ENCODE measurements around the gene SEC23A.
"Not testable (repeated sequence)": the region's sequence is repeated elsewhere in the genome, so short reads cannot be mapped to it uniquely, and the experiment has no call there.

Gene SEC23A

DNA sequence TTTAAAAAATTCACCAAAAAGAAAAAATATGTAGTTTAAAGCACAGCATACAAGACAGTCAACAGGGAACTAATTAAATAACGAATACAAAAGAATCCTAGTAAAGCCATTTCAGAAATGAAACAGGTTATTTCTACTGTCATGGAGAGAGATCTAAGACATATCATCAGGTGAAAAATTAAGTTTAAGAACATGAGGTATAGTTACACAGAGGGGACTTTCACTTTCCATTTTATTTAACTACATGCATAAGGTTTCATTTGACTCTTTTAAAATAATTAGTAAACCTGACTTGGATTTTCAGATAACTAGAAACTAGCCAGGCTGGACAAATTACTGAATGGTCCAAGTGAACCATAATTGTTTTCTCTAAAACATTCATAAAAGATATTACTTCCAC, 11.3 kb downstream of the SEC23A start:
- DNase-seq (ENCODE audit: low read depth, low spot score): no peak

DNA sequence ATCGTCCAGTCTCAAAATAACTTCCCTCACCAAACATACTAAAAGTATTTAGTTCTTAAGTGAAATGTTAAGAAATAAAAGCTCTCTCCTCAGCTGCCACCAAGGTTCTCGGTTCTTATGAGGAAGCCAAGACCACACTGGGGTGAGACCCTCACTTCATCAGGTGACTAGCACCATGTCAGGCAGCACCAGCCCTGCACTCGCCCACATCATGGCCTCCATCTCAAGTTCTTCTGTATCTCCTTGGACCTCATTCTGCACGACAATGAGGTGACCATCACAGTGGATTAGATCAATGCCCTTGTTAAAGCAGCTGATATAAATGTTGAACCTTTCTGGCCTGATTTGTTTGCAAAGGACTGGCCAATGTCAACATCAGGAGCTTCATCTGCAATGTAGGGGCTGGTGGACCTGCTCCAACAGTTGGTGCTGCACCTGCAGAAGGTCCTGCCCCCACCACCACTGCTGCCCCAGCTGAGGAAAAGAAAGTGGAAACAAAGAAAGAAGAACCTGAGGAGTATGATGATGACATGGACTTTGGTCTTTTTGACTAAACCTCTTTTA, 12.4 kb downstream of the SEC23A start:
- no peak for DNase-seq (ENCODE audit: low read depth, low spot score)

DNA sequence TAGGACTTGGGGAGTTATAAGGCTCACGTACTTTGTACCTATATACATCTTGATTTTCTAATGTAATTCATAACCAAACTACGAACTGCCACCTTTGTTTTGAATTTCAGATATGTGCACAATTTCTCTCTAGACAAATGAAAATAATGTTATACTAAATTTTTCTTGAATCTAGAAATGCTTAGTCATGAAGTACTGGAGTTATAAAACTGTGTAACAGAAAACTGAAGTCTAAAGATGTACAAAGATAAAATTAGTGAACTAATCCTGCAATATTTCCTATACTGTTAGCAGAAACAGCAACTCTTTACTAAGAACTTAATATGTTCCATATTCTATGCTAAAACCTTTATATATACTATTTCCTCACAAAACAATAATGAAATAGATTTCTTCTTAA, 15.5 kb downstream of the SEC23A start:
- no peak for DNase-seq (ENCODE audit: low read depth, low spot score)

DNA sequence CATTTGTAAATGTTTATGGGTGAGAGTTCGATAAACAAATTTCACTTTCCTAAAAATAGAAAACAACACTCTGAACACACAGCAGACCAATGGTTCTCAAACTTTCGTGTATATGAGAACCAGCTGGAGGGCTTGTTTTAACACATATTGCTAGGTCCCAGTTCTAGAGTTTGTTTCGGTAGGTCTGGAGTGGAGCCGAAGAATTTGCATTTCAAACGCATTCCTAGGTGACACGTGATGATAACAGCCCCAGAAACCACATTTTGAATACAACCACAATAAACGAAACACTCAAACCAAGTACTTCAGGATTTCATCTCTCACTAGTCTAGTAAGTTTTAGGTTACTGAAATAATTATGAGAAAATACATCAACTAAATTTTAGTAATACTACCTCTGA, 17.1 kb downstream of the SEC23A start:
- no peak for DNase-seq (ENCODE audit: low read depth, low spot score)

DNA sequence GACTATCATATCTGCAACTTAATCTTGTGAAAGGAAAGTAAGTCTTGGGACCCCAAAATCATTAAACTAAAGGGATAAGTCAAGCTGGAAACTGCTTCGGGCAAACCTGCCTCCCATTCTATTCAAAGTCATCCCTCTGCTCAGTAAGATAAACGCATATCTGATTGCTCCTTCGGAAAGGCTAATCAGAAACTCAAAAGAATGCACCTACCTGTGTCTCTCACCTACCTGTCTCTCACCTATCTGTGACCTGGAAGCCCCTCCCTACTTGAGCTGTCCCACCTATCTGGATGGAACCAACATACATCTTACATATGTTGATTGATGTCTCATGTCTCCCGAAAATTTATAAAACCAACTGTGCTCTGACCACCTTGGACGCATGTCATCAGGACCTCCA, 19.9 kb downstream of the SEC23A start:
- DNase-seq (ENCODE audit: low read depth, low spot score): no peak

DNA sequence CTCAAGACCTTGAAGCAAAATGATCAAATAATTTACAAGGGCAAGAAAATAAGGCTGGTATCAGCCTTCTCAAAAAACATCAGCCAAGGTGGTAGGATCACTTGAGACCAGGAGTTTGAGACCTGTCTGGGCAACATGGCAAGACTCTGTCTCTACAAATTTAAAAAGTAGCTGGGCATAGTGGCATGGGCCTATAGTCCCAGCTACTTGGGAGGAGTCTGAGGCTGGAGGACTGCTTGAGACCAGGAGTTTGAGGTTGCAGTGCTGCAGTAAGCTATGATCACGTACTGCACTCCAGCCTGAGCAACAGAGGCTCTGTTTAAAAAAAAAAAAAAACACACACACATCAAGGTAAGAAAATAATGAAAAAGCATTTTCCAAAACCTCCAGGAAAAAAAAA, 22.1 kb downstream of the SEC23A start:
- no peak for DNase-seq (ENCODE audit: low read depth, low spot score)

DNA sequence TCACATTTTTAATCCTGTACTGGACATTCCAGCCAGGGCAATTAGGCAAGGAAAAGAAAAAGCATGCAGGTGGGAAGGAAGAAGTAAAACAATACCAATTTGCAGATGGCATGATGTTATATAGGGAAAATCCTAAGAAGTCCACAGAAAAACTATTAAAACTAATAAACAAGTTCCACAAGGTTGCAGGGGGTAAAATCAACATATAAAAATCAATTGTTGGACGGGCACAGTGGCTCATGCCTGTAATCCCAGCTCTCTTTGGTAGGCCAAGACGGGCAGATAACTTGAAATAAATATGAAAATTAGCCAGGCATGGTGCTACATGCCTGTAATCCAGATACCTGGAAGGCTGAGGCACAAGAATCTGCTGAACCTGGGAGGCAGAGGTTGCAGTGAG, 31.9 kb downstream of the SEC23A start:
- DNase-seq (ENCODE audit: low read depth, low spot score): no peak

DNA sequence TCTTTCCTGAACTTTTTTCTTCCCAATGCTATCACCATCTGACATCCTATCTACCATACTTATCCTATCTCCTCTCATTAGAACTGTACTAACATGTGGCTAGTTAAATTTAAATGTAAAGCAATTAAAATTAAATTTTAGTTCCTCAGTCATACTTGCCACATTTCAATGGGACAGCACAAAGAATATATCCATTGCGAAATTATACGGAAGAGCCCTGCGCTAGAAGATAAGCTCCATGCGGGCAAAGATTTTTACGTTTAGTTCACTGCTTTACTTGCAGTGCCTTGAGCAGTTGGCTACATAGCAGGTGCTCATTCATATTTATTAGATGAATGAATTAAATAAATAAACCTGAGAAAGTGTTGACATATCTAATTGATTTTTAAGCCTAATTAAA, 33.1 kb downstream of the SEC23A start:
- no peak for DNase-seq (ENCODE audit: low read depth, low spot score)

DNA sequence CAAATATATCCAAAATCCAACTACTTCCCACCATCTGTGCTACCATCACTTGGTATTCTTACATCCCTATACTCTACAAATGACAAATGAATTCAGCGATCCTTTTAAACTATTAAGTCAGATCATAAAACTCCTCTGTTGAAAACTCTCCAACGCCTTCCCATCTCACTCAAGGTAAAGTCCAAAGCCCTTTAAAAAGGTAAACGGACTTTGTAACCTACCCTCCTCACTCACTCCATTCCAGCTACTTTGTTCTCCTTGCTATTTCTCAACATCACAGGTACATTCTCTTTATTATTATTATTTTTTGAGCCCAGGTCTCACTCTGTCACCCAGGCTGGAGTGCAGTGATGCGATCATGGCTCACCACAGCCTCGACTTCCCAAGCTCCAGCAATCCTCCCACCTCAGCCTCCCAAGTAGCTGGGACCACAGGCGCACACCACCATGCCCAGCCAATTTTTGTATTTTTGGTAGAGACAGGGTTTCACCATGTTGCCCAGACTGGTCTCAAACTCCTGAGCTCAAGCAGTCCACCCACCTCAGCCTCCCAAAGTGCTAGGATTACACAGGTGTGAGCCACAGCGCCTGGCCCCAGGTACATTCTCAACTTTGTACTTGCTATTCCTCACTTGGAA, 33.7 kb downstream of the SEC23A start:
- DNase-seq (ENCODE audit: low read depth, low spot score): not testable (repeated sequence)

DNA sequence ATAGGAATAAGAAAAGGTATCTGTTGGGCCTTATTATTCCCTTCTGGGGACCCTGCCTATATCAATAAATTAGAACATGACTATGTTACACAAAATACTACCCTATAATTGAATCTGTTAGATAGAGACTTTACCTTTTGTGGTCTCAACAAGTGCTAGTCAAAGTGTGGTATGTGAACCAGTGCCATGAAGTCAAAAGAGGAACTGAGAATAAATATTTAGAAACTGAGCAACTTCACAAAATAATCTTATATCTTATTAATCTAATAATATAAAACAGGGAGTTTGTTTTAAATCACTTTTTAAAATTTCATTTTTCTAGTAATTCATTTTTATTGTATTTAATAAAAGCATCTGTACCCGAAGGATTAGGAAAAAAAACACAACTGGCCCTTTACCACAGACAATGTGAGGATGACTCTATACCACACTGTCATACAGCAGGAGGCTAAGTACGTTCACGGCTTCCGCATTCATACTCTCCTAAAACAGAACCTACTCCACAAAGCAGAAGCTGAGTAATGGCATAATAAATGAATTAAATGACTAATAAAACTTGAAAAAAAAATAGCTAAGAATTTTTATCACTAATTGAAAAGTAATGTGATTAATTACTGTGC, 42.1 kb downstream of the SEC23A start:
- DNase-seq (ENCODE audit: low read depth, low spot score): no peak

DNA sequence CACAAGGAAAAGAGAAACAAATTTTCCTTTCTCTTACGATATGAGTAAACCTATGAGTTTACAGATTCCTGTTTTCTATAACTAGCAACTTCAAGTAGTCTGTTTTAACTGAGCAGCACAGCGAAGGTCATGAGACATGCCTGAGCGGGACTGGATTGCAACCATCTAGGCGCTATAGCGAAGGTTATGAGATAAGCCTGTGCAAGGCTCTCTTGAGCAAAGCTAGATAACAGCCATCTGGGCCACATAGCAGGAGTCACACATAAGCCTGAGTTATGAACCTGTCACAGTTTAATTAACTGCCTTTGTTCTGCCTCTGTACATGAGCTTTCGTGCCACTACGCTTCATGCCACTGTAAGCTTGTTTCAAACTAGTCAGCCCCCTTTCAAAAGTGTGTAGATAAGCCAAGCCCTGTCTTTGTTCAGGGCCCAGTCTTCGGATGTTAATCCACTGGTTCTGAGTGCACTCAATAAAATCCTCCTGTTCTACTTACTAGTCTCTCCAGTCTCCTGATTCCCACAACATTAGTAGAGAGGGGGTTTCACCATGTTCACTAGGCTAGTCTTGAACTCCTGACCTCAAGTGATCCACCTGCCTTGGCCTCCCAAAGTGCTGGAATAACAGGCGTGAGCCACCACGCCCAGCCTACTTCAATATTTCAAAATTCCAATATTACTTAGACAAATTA, 47.1 kb downstream of the SEC23A start:
- no peak for DNase-seq (ENCODE audit: low read depth, low spot score)

DNA sequence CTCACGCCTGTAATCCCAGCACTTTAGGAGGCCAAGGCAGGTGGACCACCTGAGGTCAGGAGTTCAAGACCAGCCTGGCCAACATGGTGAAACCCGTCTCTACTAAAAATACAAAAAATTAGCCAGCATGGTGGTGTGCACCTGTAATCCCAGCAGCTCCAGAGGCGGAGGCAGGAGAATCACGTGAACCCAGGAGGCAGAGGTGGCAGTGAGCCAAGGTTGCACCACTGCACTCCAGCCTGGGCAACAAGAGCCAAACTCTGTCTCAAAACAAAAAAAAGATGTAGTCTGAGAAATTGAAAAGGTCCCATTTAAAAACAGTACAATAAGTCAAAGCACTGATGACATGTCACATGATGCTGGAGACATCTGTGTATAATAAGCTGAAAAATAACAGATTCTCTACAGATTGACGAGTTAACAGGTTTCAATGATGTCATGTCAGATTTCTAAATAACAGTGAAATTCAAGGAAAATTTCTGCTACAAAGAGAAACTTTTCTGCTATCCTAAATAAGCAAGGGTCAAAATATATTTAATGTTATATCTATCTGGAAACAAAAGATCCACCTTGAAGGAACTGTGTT, 50.1 kb downstream of the SEC23A start:
- DNase-seq (ENCODE audit: low read depth, low spot score): not testable (repeated sequence)

DNA sequence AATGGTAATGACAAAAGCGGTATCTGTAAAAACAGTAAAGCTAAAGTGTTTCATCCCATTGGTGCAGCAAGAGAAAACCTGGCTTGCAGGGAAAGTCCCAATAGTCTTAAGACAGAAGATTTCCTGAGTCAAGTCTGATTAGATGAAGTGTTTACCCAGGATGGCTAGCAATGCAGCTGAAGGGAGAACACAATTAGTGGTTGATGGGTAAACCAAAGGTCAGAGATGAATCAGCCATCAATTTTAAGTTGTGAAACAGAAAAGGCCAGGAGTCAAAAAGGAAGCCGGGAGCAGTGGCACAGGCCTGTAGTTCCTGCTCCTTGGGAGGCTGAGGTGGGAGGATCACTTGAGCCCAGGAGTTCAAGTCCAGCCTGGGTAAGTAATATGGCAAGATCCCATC, 52.6 kb downstream of the SEC23A start:
- no peak for DNase-seq (ENCODE audit: low read depth, low spot score)

DNA sequence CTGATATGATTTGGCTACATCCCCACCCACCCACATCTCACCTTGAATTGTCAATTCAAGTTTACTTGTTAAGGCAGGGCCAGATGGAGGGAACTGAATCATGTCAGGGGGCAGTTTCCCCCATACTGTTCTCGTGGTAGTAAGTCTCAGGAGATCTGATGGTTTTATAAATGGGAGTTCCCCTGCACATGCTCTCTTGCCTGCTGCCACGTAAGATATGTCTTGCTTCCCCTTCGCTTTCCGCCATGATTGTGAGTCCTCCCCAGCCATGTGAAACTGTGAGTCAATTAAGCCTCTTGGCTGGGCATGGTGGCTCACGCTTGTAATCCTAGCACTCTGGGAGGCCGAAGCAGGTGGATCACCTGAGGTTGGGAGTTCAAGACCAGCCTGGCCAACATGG, 57.1 kb downstream of the SEC23A start:
- not testable (repeated sequence) for DNase-seq (ENCODE audit: low read depth, low spot score)

DNA sequence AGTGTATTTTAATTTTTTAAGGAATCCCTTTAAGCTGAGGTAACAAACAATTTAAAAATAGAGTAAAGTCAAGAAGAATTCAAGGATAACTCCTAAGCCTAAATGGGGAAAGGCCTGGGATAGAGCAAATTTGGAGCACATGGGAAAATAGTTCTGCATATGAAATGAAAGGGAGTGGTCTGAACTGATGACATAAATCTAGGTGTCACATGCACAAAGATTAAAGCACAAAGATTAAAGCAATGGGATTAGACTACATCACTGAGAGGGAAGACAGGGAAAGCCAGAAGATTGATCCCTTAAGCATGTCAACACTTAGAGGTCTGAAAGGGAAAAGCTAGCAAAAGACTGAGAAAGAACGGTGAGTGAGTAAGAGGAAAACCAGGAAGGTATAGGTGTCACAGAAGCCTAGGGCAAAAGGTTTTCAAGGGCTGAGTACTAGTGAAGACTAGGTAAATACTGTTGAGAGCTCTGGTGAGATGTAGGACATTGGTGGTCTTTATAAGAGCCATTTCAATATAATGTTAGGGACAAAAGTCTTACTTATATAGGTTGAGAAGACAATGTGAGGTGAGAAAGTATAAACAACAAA, 59.6 kb downstream of the SEC23A start:
- no peak for DNase-seq (ENCODE audit: low read depth, low spot score)

DNA sequence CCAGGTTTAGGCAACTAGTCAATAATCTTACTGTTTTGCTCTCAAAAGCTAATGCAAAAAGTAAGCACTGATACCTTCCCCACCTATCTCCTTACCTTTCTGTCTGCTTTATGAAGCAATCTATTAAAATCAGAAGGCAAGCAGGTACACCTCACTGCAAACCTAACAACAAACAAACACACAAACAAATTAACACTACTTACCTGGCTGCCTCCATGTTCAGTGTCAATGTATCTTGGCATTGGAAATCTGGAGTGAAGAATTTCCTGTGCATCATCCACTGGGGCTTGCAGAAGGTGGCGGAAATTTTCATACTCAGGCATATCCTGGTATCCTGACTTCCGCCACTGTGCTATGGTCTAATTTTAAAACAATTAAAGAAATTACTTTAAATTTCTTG, 62.5 kb downstream of the SEC23A start:
- no peak for DNase-seq (ENCODE audit: low read depth, low spot score)

DNA sequence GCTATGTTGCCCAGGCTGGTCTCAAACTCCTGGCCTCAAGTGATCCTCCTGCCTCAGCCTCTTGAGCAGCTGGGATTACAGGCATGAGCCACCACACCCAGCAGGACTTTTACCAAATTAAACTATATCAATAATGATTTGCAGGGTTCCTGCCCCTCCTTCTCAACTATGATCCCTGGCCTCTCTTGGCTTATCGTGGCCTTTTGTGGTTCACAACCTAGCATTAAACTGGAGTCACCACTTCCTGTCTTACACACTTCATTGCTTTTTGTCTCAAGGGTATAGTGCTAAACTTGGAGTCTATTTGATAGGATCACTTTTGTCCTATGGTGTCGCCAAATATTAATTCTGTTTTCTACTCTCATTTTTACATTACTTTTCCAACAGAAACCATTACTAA, 64.5 kb downstream of the SEC23A start:
- DNase-seq (ENCODE audit: low read depth, low spot score): no peak

DNA sequence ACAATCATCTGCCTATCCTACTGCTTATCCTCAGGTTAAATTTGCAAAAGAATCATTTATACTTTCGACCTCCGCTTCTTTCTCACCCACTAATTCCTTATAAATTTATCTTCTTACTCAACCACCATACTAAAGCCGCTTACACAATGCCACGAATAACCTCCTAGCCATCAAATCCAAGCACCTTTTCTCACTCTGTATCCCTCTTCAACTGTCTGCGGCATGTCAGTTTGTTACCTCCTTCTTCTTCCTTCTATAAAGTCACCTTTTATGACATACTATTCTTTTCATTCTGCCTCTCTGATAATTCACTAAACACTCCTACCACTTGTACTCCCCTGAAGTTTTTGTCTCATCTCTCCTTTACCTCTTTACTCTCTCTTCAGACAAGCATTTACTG, 66.3 kb downstream of the SEC23A start:
- DNase-seq (ENCODE audit: low read depth, low spot score): no peak

DNA sequence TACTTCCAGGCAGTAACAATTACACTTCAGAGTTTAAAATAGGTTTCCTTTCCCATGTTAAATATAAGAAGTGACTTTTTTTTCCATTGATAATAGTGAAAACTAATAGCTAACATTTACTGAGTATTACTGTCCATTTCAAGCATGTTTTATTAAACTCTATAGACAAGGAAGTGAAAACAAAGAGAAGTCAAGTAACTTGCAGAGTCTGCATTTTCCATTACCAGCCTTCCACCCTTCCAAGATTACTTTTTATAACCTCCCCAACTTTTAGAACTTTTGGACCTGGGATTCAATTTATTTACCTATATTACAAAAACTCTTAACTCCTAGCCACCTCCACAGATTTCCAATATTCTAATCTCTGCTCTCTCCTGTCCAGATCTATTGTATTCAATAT, 67.7 kb downstream of the SEC23A start:
- DNase-seq (ENCODE audit: low read depth, low spot score): no peak

DNA sequence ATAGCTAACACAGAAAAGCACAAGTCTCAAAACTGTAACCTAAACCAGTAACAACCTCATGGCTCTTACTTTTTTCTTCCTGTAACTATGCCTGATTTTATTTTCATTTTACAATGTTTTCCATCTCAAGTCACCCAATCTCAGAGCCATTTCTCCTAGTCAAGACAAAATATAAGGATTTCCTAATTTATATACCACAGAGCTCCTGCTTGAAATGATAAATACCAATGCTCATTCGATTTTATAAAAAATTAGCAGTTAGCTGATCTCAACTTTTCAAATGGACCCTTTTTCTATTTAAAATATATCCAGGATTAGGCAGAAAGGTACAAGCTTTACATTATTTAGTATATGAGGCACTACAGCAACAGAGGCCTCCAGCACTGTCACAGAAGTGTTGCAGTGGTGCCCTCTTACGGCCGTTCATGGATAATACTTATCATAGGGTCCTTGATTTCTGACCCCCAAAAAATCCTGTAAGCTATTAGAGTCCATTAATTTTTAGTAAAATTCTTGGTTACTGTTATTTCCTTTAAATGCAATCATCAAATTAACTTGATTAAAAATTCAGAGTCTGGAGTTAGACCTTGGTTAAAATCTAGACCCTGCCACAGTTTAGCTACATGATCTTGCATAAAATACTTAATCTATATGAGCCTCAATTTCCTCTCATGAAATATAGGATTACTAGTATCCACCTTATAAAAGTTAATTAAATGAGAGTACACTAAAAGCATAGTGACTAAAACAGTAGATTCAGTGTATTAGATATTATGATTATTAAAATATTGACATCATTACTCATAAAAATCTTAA, 68.3 kb downstream of the SEC23A start:
- DNase-seq (ENCODE audit: low read depth, low spot score): no peak

DNA sequence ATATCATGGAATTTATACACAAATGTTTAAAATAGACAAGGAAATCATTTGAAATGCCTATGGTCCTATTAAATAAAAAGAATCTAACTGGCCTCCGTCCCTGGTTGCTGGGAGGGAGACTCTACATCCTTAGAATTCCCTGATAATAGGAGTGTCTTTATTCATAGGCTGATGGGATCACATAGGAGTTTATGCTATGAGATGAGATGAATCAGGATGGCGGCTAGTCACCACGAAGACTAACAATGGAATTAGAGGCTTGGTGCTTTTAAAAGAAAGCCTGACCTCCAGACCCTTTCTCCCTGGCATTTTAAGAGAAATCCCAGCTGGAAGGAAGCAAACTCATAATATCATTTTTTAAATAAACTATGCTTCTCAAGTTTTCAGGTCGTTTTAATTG, 69.7 kb downstream of the SEC23A start:
- no peak for DNase-seq (ENCODE audit: low read depth, low spot score)
